ENCODE data around the gene CREBBP.
A peak's percentile ranks its signal among the peaks of the same experiment; 100 is the strongest.

Gene CREBBP

DNA sequence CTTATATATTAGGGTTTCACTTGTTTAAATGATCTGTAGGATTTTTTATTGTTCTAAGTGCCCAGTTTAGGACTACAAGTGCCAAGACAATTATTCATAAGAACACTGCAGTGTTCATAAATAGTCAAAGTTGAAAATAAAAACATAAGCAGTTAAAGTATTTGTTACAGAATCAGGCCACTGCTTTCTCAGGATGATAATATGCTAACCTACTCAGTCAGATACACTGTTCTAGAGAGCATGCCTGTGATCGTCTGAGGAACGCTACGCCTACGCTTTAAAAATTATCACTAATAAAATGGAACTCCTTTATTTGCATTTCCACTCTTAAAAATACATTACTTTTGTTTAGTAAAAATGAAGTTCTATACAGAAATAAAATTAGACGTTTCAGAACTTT is 125.7 kb downstream of the CREBBP start:
- TF ChIP-seq, protein P1, sequence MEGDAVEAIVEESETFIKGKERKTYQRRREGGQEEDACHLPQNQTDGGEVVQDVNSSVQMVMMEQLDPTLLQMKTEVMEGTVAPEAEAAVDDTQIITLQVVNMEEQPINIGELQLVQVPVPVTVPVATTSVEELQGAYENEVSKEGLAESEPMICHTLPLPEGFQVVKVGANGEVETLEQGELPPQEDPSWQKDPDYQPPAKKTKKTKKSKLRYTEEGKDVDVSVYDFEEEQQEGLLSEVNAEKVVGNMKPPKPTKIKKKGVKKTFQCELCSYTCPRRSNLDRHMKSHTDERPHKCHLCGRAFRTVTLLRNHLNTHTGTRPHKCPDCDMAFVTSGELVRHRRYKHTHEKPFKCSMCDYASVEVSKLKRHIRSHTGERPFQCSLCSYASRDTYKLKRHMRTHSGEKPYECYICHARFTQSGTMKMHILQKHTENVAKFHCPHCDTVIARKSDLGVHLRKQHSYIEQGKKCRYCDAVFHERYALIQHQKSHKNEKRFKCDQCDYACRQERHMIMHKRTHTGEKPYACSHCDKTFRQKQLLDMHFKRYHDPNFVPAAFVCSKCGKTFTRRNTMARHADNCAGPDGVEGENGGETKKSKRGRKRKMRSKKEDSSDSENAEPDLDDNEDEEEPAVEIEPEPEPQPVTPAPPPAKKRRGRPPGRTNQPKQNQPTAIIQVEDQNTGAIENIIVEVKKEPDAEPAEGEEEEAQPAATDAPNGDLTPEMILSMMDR (IDR thresholded peaks at IDR 0.05; ENCODE audit: low read depth, low read length): no peak
- no peak overlapping the region for H3K4me3 ChIP-seq (replicated peaks in 1 of 2; ENCODE audit: low read depth in 2 of 2, low read length in 2 of 2)
- DNase-seq (ENCODE audit: low read depth in 2 of 2): no peak

DNA sequence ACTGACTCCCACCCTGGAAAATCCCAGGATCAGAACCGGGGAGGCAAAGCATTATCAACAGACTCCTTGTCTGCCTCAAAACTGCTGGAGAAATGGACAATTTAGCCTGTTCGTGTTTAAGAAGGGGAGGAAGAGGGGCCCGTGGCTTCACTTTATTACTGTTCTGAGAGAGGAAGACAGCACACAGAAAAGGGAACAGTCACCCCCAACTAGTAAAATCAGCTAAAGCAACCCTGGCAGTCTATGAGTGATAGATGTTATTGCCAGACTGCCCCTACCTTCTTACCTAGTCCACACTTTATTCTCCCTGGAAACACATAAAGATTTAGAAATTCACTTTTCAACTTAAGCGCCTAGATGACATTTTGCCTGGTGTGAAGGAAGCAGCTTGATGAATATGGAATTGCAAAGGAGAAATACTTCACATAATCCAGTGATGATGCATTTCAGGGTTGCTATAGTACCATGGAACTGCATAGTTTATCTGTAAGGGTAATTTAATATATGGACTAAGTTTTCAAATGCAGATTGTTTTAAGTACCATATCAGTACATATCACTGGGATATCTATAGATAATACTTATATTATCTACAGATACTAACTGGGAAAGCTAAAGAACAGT is 126.3 kb downstream of the CREBBP start:
- TF ChIP-seq, protein P1 (IDR thresholded peaks at IDR 0.05; ENCODE audit: low read depth, low read length): no peak
- DNase-seq (ENCODE audit: low read depth in 2 of 2): peak; percentile 32 to 39
- no peak overlapping the region for H3K4me3 ChIP-seq (replicated peaks in 1 of 2; ENCODE audit: low read depth in 2 of 2, low read length in 2 of 2)

DNA sequence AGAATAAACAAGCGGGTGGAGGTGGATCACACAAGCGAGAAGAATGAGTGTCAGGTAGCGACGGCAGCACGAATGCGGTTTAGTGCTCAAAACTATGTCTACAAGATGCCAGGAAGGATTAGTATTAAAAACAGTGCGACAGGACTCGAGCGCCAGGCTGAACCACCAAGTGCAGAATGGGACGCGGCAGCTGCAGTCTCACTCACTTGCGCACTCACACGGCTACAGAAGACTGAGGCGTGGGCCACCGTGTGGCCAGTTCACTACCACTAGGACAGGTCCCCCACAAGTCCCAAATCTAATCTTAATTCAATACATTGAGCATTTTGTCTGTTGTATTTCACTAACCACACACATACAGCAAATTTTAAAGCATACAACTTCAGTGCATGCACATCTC is 127.5 kb downstream of the CREBBP start:
- no peak overlapping the region for H3K4me3 ChIP-seq (replicated peaks in 1 of 2; ENCODE audit: low read depth in 2 of 2, low read length in 2 of 2)
- no peak for DNase-seq (ENCODE audit: low read depth in 2 of 2)
- TF ChIP-seq, protein P1 (IDR thresholded peaks at IDR 0.05; ENCODE audit: low read depth, low read length): no peak

DNA sequence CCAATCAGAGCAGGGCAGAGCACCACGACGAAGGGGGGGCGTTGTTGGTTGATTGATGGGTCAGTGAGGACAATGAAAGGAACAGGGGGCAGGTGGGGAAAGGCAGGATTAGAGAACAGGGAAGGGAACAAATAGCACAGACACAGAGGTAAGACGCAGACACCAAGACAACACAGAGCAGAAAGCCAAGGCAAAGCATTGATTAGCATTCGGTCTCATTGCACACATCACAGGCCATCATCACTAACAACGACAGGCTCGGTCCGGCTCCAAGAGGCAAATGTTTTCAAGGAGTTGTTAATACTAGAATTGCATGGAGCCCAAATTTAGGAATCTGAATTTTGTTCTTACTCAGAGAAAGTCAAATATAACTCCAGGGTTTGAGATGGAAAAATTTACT is 128.6 kb downstream of the CREBBP start:
- no peak overlapping the region for H3K4me3 ChIP-seq (replicated peaks in 1 of 2; ENCODE audit: low read depth in 2 of 2, low read length in 2 of 2)

DNA sequence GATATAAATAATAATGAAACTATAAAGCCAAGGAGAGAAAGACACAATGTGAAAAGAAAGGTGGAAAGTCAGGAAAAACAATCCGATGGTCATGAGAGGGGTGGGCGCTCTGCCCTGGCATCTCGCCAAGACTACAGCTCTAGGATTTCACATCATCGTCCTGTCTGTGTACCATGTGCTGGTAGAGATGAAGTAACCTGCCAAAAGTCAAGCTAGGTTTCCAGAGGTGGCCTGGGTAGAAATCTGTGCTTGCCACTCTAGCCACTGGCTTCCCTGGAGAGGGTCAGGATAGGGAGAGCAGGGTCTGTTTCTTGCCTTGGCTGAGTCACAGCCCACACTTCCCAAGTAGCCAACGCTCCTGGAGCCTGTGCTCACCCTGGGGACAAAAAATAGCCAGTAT is 132.2 kb downstream of the CREBBP start:
- no peak overlapping the region for H3K4me3 ChIP-seq (replicated peaks in 1 of 2; ENCODE audit: low read depth in 2 of 2, low read length in 2 of 2)
- DNase-seq (ENCODE audit: low read depth in 2 of 2): peak in 1 of 2 donors; percentile 4
- TF ChIP-seq, protein P1 (IDR thresholded peaks at IDR 0.05; ENCODE audit: low read depth, low read length): no peak

More for the DNA sequence above, 128.6 kb downstream of the CREBBP start:
- DNase-seq (ENCODE audit: low read depth in 2 of 2): no peak
- TF ChIP-seq, protein P1 (IDR thresholded peaks at IDR 0.05; ENCODE audit: low read depth, low read length): no peak

DNA sequence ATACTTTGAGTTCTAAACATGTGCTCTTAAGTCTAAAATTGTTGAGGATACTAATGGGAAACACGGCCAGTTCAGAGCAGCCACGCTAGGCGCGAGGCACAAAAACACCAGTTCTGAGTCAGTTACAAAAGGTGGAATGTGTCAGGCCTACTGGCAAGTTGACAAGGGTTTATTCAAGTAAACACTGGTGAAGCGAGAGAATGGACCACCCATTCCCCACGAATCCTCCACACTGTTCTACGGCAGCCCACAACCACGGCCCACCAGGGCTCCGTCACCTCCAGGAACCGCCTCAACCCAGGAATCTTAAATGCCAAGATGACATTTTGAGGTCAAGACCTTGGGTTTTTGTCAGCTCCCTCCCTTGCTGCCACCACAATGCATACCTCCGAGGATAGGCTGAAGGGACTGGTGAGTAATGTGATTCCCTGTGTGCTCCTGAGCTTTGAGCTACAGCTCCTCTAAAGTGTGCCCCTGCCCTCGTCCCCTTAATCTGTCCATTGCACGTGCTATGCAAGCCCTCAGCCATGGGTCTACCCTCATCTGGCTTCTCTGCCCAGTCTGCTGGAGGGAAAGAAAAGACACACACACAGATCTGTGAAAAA is 134.7 kb downstream of the CREBBP start:
- no peak overlapping the region for H3K4me3 ChIP-seq (replicated peaks in 1 of 2; ENCODE audit: low read depth in 2 of 2, low read length in 2 of 2)
- TF ChIP-seq, protein P1 (IDR thresholded peaks at IDR 0.05; ENCODE audit: low read depth, low read length): no peak
- peak; percentile 10 to 25 for DNase-seq (ENCODE audit: low read depth in 2 of 2)

All from cardiac fibroblast (primary cell).